DOHH2 (cell line): ENCODE data around the gene XKR7.

Experiments used
- CTCF ChIP-seq: fragments of 200-600 bp; sonication (generic); IDR thresholded peaks from one replicate; pipeline ENCODE4 v1.5.1; 2014; ENCODE audit warnings: antibody characterized with exemption, mild to moderate bottlenecking, low read depth, low read length; ENCODE audit not compliant: poor library complexity, severe bottlenecking
- EZH2phosphoT487 ChIP-seq: fragments of 200-600 bp; sonication (generic); IDR thresholded peaks from 2 replicates; pipeline ENCODE4 v1.6.1; 2017; ENCODE audit warnings: borderline replicate concordance, mild to moderate bottlenecking, antibody characterized with exemption, low read length, moderate library complexity, mixed read lengths

- no peak for TF ChIP-seq CTCF
- no peak for TF ChIP-seq EZH2phosphoT487
Measured at GRCh38 chr20:31967830-31968249, at the start of gene XKR7.
